Mucosa of descending colon (tissue), 3 donors: Measurements from ENCODE around the gene TUNAR. TPM values are rescaled to one million over a fixed set of nuclear protein-coding genes. Genes with fewer than 3 reads are reported as not detected.
A peak's percentile ranks its signal among the peaks of the same experiment; 100 is the strongest.

ENCODE experiments used
- ATAC-seq: fragments of 200-7000 bp; cut with Tn5 transposase; one replicate; pipeline ENCODE4 v1.9.1; 2020; ENCODE audit warnings: mild to moderate bottlenecking, moderate library complexity
- DNase-seq, 3 donors: peaks; one replicate each; pipeline ENCODE4 v3.0.0-alpha.2; 2020
- H3K36me3 ChIP-seq: fragments of 200-600 bp; one replicate; pipeline ENCODE4 v1.8.0; 2021; ENCODE audit warnings: low read depth, mild to moderate bottlenecking
- H3K4me1 ChIP-seq: fragments of 200-600 bp; one replicate; pipeline ENCODE4 v1.8.0; 2021; ENCODE audit warnings: low read depth, mild to moderate bottlenecking
- H3K4me3 ChIP-seq: fragments of 200-600 bp; one replicate; pipeline ENCODE4 v1.8.0; 2021; ENCODE audit warnings: mild to moderate bottlenecking
- H3K9me3 ChIP-seq: fragments of 200-600 bp; one replicate; pipeline ENCODE4 v1.8.0; 2021; ENCODE audit warnings: mild to moderate bottlenecking
- intact Hi-C, 2 donors: fragments of 100-400 bp; cut with DNase I in 1 of 2; cut with micrococcal nuclease in 1 of 2; formaldehyde crosslinking; loops; one replicate each; pipeline versions ENCODE4 v1.11.0 to v1.11.1; 2022; cut with DNase I, micrococcal nuclease
- total RNA-seq, 3 donors: library from RNA; stranded (reverse); fragmentation: NEBNext Ultra II Directional in 2 of 3; extraction: Animal tissue kit (Norgen Biotek cat#: 25700) in 2 of 3; gene quantifications; one replicate each; pipeline versions ENCODE4 v1.2.1 to v1.2.4, GENCODE V29; 2021 to 2023
- TF ChIP-seq, protein P1 (sequence below): fragments of 200-600 bp; IDR thresholded peaks from one replicate; pipeline ENCODE4 v1.8.0; 2022; ENCODE audit warnings: antibody characterized with exemption, mild to moderate bottlenecking
- donor health status: DM: no; HTN: no; CAD: no; lungs with moderate emphysema.
- donor health status: DM: no; HTN: no; CAD: no.
- donor health status: DM: no; HTN: yes; CAD: no.

Gene TUNAR
- total RNA-seq, 3 donors from 2014 or later: not detected

GRCh38 chr14:95935228-95935822 lies 58.7 kb downstream of the TUNAR start:
- no peaks in the 10 kb centered on the region for H3K36me3 ChIP-seq
- DNase-seq (peak in 1 of 3 donors; percentile 37), ATAC-seq (no peak)

DNA sequence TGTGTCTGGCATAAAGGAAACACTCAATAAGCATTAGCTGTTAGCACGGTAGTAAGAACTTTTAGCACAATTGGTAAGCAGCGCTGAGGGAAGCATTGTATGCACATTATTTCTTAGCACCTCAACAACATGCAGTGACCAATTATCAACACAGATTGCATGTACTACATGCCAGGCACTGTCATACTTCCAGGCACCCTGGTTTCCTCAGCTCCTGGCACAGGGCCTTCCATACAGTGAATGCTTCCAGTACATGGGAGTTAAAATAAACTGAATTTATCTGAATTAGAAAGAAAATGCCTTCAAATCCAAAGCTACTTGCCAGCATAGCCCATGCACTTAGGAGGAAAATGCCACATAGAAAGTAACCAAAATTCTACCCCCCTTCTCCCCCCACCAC lies 59.4 kb downstream of the TUNAR start:
- Histone ChIP-seq H3K4me3 (no peak overlapping the region), H3K4me1 (no peaks in the 10 kb centered on the region), H3K36me3 (no peaks in the 10 kb centered on the region), H3K9me3 (no peaks in the 10 kb centered on the region)
- TF ChIP-seq, protein P1, sequence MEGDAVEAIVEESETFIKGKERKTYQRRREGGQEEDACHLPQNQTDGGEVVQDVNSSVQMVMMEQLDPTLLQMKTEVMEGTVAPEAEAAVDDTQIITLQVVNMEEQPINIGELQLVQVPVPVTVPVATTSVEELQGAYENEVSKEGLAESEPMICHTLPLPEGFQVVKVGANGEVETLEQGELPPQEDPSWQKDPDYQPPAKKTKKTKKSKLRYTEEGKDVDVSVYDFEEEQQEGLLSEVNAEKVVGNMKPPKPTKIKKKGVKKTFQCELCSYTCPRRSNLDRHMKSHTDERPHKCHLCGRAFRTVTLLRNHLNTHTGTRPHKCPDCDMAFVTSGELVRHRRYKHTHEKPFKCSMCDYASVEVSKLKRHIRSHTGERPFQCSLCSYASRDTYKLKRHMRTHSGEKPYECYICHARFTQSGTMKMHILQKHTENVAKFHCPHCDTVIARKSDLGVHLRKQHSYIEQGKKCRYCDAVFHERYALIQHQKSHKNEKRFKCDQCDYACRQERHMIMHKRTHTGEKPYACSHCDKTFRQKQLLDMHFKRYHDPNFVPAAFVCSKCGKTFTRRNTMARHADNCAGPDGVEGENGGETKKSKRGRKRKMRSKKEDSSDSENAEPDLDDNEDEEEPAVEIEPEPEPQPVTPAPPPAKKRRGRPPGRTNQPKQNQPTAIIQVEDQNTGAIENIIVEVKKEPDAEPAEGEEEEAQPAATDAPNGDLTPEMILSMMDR: no peak
- DNase-seq (no peak), ATAC-seq (no peak)
- intact Hi-C loops: no loop called here

More at GRCh38 chr14:95935228-95935822, 58.7 kb downstream of the TUNAR start:
- intact Hi-C loops: no loop called here
- Histone ChIP-seq H3K4me1 (no peaks in the 10 kb centered on the region), H3K9me3 (no peaks in the 10 kb centered on the region), H3K4me3 (no peak overlapping the region)
- TF ChIP-seq, protein P1: no peak

- TF ChIP-seq, protein P1: no peak
Measured at GRCh38 chr14:95939335-95939734, 62.7 kb downstream of the TUNAR start.

DNA sequence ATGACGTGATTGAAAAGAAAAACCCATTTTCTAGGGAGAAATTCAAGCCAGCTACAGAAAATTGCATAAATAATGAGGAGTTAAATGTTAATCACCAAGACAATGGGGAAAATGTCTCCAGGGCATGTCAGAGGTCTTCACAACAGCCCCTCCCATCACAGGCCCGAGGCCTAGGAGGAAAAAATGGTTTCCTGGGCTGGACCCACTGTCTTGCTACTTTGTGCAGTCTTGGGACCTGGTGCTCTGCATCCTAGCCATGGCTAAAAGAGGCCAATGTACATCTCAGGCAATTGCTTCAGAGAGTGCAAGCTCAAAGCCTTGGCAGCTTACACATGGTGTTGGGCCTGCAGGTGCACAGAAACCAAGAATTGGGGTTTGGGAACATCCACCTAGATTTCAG lies 65.3 kb downstream of the TUNAR start:
- TF ChIP-seq, protein P1: no peak
- Histone ChIP-seq H3K4me3 (no peak overlapping the region), H3K9me3 (peaks cover 9% of the 10 kb centered on the region), H3K36me3 (no peaks in the 10 kb centered on the region), H3K4me1 (no peaks in the 10 kb centered on the region)
- intact Hi-C loops: no loop called here
- DNase-seq: no peak
- no peak for ATAC-seq

More at GRCh38 chr14:95939335-95939734, 62.7 kb downstream of the TUNAR start:
- Histone ChIP-seq H3K4me1 (no peaks in the 10 kb centered on the region), H3K9me3 (peaks cover 9% of the 10 kb centered on the region), H3K36me3 (no peaks in the 10 kb centered on the region), H3K4me3 (no peak overlapping the region)
- intact Hi-C loops: no loop called here
- ATAC-seq: no peak
- DNase-seq: no peak

DNA sequence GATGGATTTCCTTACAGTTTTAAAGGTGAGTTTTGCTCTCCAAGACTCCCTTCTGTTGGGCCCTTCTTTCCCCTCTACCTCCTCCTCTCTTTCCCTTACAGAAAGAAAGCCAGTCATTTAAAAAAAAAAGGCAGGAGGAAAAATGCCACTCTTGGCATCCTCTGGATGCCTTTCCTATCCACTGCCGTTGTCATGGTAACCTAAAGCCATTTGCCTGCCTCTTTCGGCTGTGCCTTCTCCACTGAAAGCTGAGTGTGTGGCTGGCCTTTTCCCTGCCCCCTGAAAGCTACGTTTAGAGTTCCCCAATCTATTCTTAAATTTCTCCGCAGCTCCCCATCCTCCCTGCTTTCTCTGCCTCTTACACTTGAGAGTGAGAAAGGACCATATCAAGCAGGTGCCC lies 67.1 kb downstream of the TUNAR start:
- Histone ChIP-seq H3K4me1 (no peaks in the 10 kb centered on the region), H3K36me3 (no peaks in the 10 kb centered on the region), H3K9me3 (peaks cover 9% of the 10 kb centered on the region), H3K4me3 (no peak overlapping the region)
- intact Hi-C loops: no loop called here
- no peak for ATAC-seq
- no peak for DNase-seq
- TF ChIP-seq, protein P1: no peak

DNA sequence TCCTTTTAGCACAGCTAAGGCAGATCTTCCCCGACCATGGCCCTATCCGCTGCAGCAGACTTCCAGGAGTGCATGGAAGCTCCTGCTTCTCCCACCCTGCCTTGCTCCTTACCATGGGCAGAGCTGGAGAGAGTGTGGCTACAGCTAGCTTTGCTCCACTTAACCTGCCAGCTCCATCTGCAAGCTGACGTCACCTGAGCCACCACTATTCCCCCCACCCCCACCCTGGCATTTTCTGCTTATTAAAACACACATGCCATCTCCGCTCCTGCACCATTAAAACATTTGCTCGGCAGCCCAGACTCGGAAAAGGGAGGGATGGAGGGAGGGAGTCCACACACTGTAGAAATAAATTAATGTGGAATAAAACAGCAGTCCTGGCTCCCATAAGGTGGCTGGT lies 67.8 kb downstream of the TUNAR start:
- no peak for DNase-seq
- intact Hi-C loops: no loop called here
- peaks cover 9% of the 10 kb centered on the region for H3K9me3 ChIP-seq
- H3K4me1 ChIP-seq: no peaks in the 10 kb centered on the region
- ATAC-seq: no peak
- TF ChIP-seq, protein P1: no peak
- H3K36me3 ChIP-seq: no peaks in the 10 kb centered on the region
- no peak overlapping the region for H3K4me3 ChIP-seq
